Gastroesophageal sphincter (tissue), 4 donors: Measurements from ENCODE around the gene UCKL1. TPM values are rescaled to one million over a fixed set of nuclear protein-coding genes. Genes with fewer than 3 reads are reported as not detected.

ENCODE experiments used
- ATAC-seq: fragments of 150-250 bp; one replicate; pipeline ENCODE4 v1.9.1; 2016; ENCODE audit warnings: mild to moderate bottlenecking, moderate library complexity
- H3K27ac ChIP-seq, 4 donors: fragments of 200-600 bp; sonication (generic) in 3 of 4; 1 replicate in 3 of 4; 2 replicates in 1 of 4; pipeline ENCODE4 v1.5.1; 2016 to 2019
- H3K27me3 ChIP-seq: fragments of 200-600 bp; sonication (generic); one replicate; pipeline ENCODE4 v1.5.1; 2019
- H3K36me3 ChIP-seq, 2 donors: fragments of 200-600 bp; sonication (generic); one replicate each; pipeline ENCODE4 v1.5.1; 2019; ENCODE audit warnings: control low read depth in 1 of 2
- H3K4me1 ChIP-seq, 3 donors: fragments of 200-600 bp; sonication (generic); 1 replicate in 2 of 3; 2 replicates in 1 of 3; pipeline ENCODE4 v1.5.1; 2016 to 2019; ENCODE audit warnings: control low read depth in 2 of 3
- H3K4me3 ChIP-seq, 2 donors: fragments of 200-600 bp; sonication (generic); one replicate each; pipeline ENCODE4 v1.5.1; 2019; ENCODE audit warnings: mild to moderate bottlenecking in 1 of 2, moderate library complexity in 1 of 2
- H3K9me3 ChIP-seq, 3 donors: fragments of 200-600 bp; sonication (generic); one replicate each; pipeline ENCODE4 v1.5.1; 2017 to 2019; ENCODE audit warnings: control low read depth in 2 of 3
- EP300 ChIP-seq: sonication (generic); formaldehyde crosslinking; IDR thresholded peaks from one replicate; pipeline ENCODE4 v1.6.1; 2017; ENCODE audit warnings: antibody characterized with exemption, mild to moderate bottlenecking
- POLR2A ChIP-seq, 2 donors: fragments of 450-650 bp; IDR thresholded peaks; one replicate each; pipeline ENCODE4 v1.6.1; 2017; ENCODE audit warnings: antibody characterized with exemption in 2 of 2, mild to moderate bottlenecking in 2 of 2, moderate library complexity in 1 of 2
- POLR2AphosphoS5 ChIP-seq: sonication (generic); formaldehyde crosslinking; IDR thresholded peaks from one replicate; pipeline ENCODE4 v1.6.1; 2017; ENCODE audit warnings: antibody characterized with exemption
- WGBS, 2 donors: methylation state at CpG; one replicate each; pipeline ENCODE4 v1.1.5; 2018; ENCODE audit warnings: low coverage in 1 of 2; 5-methylcytosine and 5-hydroxymethylcytosine counted together
- total RNA-seq, 4 donors: library from RNA; depleted of rRNA; stranded (reverse); fragments of >200 nt; gene quantifications; one replicate each; pipeline ENCODE4 v1.1.0, GENCODE V29; 2016
- TF ChIP-seq, protein P1 (sequence below), 4 experiments: fragments of 200-600 bp in 2 of 4; fragments of 450-650 bp in 2 of 4; sonication (generic) in 1 of 4; IDR thresholded peaks; one replicate each; pipeline ENCODE4 v1.5.1; 2017 to 2019; ENCODE audit warnings: antibody characterized with exemption in 4 of 4, mild to moderate bottlenecking in 2 of 4, moderate library complexity in 2 of 4

The UCKL1 gene
- total RNA-seq, 4 donors from 2014 or later: 19.8 to 27.7 (median 22.6) TPM

DNA sequence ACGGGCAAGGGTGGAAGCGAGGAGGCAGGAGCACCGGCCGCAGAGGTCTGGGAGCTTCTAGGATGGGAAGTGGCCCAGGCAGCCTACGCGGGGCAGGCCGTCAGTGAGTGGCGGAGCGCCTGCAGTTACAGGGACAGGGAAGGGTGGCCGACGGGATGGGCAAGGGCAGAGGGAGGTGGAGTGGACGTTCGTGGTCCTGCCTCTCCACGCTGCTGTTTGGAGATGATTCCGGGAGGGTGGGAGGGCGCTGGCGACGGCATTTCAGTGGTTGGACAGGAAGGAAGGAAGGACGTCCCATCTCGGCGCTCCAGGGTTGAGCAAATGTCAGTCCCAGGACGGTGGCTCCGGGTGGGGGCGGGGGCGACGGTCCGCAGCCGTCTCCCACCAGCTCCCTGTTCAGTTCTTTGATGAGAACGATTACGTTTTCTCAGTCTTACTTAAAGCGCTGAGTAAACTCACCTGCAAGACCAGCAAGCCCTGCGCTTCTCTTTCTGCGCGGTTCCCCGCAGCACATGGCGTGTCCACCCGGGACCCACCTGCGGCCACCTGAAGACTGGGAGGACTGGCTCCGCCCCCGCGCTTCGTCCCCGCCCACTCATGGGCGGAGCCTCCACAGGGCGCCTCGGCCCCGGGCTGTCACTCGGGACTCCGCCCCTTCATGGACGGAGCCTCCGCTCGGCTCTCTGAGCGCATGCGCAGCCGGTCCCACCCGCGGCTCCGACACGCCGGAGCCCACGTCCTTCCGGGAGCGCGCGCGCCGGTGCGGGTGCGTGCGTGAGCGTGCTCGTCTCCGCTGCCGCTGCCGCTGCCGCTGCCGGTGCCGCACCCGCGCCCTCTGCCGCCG lies 61.6 kb downstream of the UCKL1 start, which contains the start of gene DNAJC5:
Gene DNAJC5, plus strand, starts transcription at position 769 of the 844 bp plus-strand sequence. CDS start 33,220 bp downstream, outside the sequence.
- no peaks in the 10 kb centered on the region for H3K9me3 ChIP-seq
- H3K36me3 ChIP-seq: peaks cover 0 to 31% of the 10 kb centered on the region in 2 donors
- peak within 1 kb of the TSS; percentile 49 to 65 for H3K4me3 ChIP-seq
- peak within 1 kb of the TSS; percentile 7 to 87 (median 82) for H3K27ac ChIP-seq
- ATAC-seq: peak; percentile 97
- TF ChIP-seq POLR2A (IDR thresholded peaks at IDR 0.05): peak; percentile 46 to 52
- TF ChIP-seq, protein P1, sequence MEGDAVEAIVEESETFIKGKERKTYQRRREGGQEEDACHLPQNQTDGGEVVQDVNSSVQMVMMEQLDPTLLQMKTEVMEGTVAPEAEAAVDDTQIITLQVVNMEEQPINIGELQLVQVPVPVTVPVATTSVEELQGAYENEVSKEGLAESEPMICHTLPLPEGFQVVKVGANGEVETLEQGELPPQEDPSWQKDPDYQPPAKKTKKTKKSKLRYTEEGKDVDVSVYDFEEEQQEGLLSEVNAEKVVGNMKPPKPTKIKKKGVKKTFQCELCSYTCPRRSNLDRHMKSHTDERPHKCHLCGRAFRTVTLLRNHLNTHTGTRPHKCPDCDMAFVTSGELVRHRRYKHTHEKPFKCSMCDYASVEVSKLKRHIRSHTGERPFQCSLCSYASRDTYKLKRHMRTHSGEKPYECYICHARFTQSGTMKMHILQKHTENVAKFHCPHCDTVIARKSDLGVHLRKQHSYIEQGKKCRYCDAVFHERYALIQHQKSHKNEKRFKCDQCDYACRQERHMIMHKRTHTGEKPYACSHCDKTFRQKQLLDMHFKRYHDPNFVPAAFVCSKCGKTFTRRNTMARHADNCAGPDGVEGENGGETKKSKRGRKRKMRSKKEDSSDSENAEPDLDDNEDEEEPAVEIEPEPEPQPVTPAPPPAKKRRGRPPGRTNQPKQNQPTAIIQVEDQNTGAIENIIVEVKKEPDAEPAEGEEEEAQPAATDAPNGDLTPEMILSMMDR (IDR thresholded peaks at IDR 0.05): no peak
- 0 to 8% methylated on average over 11 to 13 of the region's 82 CpGs for WGBS, 2 donors
- peaks cover 0 to 45% (median 15%) of the 10 kb centered on the region in 3 donors for H3K4me1 ChIP-seq
- no peaks in the 10 kb centered on the region for H3K27me3 ChIP-seq

DNA sequence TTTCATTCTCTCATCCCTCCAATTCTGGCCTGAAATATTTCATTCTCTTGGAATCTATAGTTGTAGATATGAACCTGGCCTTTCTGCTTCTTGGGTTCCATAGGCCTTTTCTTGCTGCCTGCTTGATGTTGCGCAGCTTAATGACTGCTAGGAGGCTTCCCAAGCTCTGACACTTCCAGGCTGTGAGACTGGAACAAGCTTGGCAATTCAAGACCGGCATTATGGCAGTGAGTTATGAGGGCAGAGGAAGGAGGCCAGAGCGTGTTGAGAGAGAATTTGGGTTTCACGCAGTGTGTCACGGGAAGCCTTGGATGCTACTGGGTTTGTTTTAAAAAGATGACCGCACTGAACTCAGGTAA lies 62.2 kb downstream of the UCKL1 start:
- H3K27ac ChIP-seq: peak overlapping the region in 3 of 4 donors; percentile 79 to 87 (median 84)
- ATAC-seq: no peak

DNA sequence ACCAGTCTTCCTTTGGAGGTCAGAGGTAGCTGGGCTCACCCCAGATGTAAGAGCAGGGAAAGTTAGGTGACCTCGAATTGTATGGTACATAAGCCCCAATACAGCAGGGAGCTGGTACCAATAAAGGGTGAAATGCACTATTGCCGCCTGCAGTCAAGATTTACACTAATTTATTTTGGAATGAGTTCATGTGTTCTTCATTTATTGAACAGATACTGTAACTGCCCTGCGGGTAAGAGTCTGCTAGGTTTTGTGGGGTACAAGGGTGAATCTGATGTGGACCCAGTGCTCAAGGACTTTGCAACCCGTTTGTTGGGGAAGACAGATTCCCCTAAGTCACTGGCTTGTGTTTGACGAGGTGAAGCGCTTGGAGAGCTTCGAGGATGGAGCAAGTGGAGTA lies 63.8 kb downstream of the UCKL1 start:
- peaks cover 0 to 28% (median 12%) of the 10 kb centered on the region in 3 donors for H3K4me1 ChIP-seq
- ATAC-seq: no peak
- H3K27ac ChIP-seq: no peak overlapping the region
- H3K27me3 ChIP-seq: no peaks in the 10 kb centered on the region
- 67 to 97% methylated on average over 6 of the region's 7 CpGs for WGBS, 2 donors
- peaks cover 0 to 53% of the 10 kb centered on the region in 2 donors for H3K36me3 ChIP-seq
- TF ChIP-seq, protein P1 (IDR thresholded peaks at IDR 0.05): no peak
- TF ChIP-seq POLR2A (IDR thresholded peaks at IDR 0.05): no peak
- TF ChIP-seq EP300: no peak
- no peak for TF ChIP-seq POLR2AphosphoS5
- no peak overlapping the region for H3K4me3 ChIP-seq
- no peaks in the 10 kb centered on the region for H3K9me3 ChIP-seq

More for the DNA sequence above, 62.2 kb downstream of the UCKL1 start:
- Histone ChIP-seq H3K36me3 (peaks cover 0 to 37% of the 10 kb centered on the region in 2 donors), H3K4me3 (peak overlapping the region in 1 of 2 donors; percentile 65), H3K9me3 (no peaks in the 10 kb centered on the region), H3K27me3 (no peaks in the 10 kb centered on the region), H3K4me1 (peaks cover 0 to 42% (median 15%) of the 10 kb centered on the region in 3 donors)
- TF ChIP-seq EP300 (no peak), POLR2AphosphoS5 (no peak), POLR2A (IDR thresholded peaks at IDR 0.05) (no peak)
- TF ChIP-seq, protein P1 (IDR thresholded peaks at IDR 0.05): no peak
- 7 to 21% methylated on average over 4 of the region's 6 CpGs for WGBS, 2 donors

DNA sequence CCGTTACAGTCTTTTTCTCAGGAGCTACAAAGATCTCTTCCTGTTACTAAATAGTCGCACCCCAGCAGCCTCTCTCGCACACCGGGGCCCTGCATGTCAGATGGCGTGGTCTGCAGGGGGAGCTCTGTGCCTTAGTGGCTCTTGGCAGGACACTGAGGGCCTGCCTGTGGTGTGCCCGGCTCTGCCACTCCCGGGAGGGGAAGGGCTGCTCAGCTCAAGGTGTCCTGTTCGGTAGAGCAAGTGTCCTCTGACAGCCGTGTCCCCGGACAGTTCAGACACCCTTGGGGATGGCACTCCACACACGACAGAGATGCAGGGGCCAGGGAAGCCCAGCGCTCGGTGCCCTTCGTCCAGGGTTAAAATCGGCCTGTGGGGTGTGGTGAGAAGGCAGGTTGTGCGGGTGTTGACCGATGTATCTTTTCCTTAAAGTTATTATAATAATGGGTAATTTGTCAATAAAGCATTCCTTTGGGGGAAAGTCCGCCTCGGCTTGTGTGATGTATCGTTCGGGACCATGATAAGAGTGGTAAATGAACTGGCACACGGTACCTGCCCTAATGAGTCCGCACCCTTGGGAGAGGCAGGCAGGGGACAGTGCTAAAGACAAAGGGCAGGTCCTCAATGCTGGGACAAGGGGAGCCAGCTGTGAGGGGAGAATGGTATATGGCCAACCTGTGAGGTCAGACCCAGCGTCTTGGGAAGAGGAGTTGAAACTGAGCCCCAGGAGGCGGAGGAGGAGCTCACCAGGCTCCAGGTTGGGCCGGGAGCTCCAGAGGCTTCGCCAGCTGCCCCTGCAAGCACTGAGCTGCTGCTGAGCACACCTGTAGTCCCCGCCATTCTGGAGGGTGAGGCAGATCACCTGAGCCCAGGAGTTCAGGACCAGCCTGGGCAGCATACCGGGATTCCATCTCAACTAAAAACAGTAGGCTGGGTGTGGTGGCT lies 64.9 kb downstream of the UCKL1 start:
- Histone ChIP-seq H3K27ac (no peak overlapping the region), H3K27me3 (no peaks in the 10 kb centered on the region), H3K4me3 (no peak overlapping the region), H3K36me3 (peaks cover 0 to 63% of the 10 kb centered on the region in 2 donors), H3K4me1 (peaks cover 0 to 18% (median 3%) of the 10 kb centered on the region in 3 donors), H3K9me3 (no peaks in the 10 kb centered on the region)
- no peak for ATAC-seq
- TF ChIP-seq POLR2A (IDR thresholded peaks at IDR 0.05): no peak
- TF ChIP-seq POLR2AphosphoS5: no peak
- TF ChIP-seq, protein P1 (IDR thresholded peaks at IDR 0.05): no peak
- no peak for TF ChIP-seq EP300
- 82 to 85% methylated on average over 5 to 11 of the region's 29 CpGs for WGBS, 2 donors
